ENCODE results near the gene MYBPC1. TPM values are rescaled to one million over a fixed set of nuclear protein-coding genes. Genes with fewer than 3 reads are reported as not detected.
A peak's percentile ranks its signal among the peaks of the same experiment; 100 is the strongest.
"Not testable (repeated sequence)": the region's sequence is repeated elsewhere in the genome, so short reads cannot be mapped to it uniquely, and the experiment has no call there.

Gene MYBPC1
- total RNA-seq, 6 experiments from 2014 or later, result 0.07 to 6.3 (median 0.66) TPM; not detected in 1

- intact Hi-C loops (cut with DNase I), result no loop called here
- H3K4me1 ChIP-seq, result peaks cover 0 to 7% (median 3%) of the 10 kb centered on the region in 4 donors
- DNase-seq, result no peak
Observed at GRCh38 chr12:101680647-101681046, 85.9 kb downstream of the MYBPC1 start.

GRCh38 chr12:101681627-101682026 lies 86.9 kb downstream of the MYBPC1 start:
- DNase-seq; H3K4me1 ChIP-seq; H3K9me3 ChIP-seq; ATAC-seq; H3K27me3 ChIP-seq; H3K36me3 ChIP-seq; H3K4me3 ChIP-seq; H3K27ac ChIP-seq; intact Hi-C loops (cut with DNase I): not testable (repeated sequence)
- WGBS (ENCODE audit: insufficient coverage, low coverage, low lambda C conversion rate, missing lambda C conversion rate), result 56% methylated on average over 5 of the region's 6 CpGs

More at GRCh38 chr12:101680647-101681046, 85.9 kb downstream of the MYBPC1 start:
- H3K27me3 ChIP-seq, result no peaks in the 10 kb centered on the region
- no peaks in the 10 kb centered on the region for H3K36me3 ChIP-seq
- H3K9me3 ChIP-seq, result no peaks in the 10 kb centered on the region
- no peak overlapping the region for H3K27ac ChIP-seq
- TF ChIP-seq CTCF (IDR thresholded peaks at IDR 0.05), result no peak
- no peak for TF ChIP-seq POLR2A (IDR thresholded peaks at IDR 0.05)
- no peak overlapping the region for H3K4me3 ChIP-seq
- ATAC-seq, result no peak

- H3K4me3 ChIP-seq, result no peak overlapping the region
- TF ChIP-seq CTCF (IDR thresholded peaks at IDR 0.05) (no peak), POLR2A (IDR thresholded peaks at IDR 0.05) (no peak)
- no peaks in the 10 kb centered on the region for H3K9me3 ChIP-seq
- intact Hi-C loops (cut with DNase I), result no loop called here
- H3K27ac ChIP-seq, result no peak overlapping the region
- no peaks in the 10 kb centered on the region for H3K36me3 ChIP-seq
- no peaks in the 10 kb centered on the region for H3K4me1 ChIP-seq
- H3K27me3 ChIP-seq, result no peaks in the 10 kb centered on the region
- no peak for ATAC-seq
- 79% methylated on average over 1 of the region's 1 CpG for WGBS (ENCODE audit: insufficient coverage, low coverage, low lambda C conversion rate, missing lambda C conversion rate)
- no peak for DNase-seq
Observed at GRCh38 chr12:101685092-101685491, 90.3 kb downstream of the MYBPC1 start.

- ATAC-seq (peak in 2 of 4 donors; percentile 46 to 61), DNase-seq (no peak)
- Histone ChIP-seq H3K27me3 (no peaks in the 10 kb centered on the region), H3K9me3 (no peaks in the 10 kb centered on the region), H3K36me3 (no peaks in the 10 kb centered on the region), H3K27ac (no peak overlapping the region), H3K4me1 (peaks cover 0 to 10% (median 5%) of the 10 kb centered on the region in 4 donors), H3K4me3 (no peak overlapping the region)
- WGBS (ENCODE audit: insufficient coverage, low coverage, low lambda C conversion rate, missing lambda C conversion rate), result 63% methylated on average over 1 of the region's 1 CpG
- no peak for TF ChIP-seq CTCF (IDR thresholded peaks at IDR 0.05)
- TF ChIP-seq POLR2A (IDR thresholded peaks at IDR 0.05), result no peak
- intact Hi-C loops (cut with DNase I), result no loop called here
Observed at GRCh38 chr12:101686176-101686575, 91.4 kb downstream of the MYBPC1 start.

- H3K9me3 ChIP-seq, result no peaks in the 10 kb centered on the region
- no peak for TF ChIP-seq POLR2A (IDR thresholded peaks at IDR 0.05)
- TF ChIP-seq CTCF (IDR thresholded peaks at IDR 0.05), result no peak
- 33% methylated on average over 3 of the region's 3 CpGs for WGBS (ENCODE audit: insufficient coverage, low coverage, low lambda C conversion rate, missing lambda C conversion rate)
- peaks cover 0 to 27% (median 12%) of the 10 kb centered on the region in 4 donors for H3K4me1 ChIP-seq
- H3K4me3 ChIP-seq, result no peak overlapping the region
- H3K36me3 ChIP-seq, result no peaks in the 10 kb centered on the region
- DNase-seq (no peak), ATAC-seq (peak in 2 of 4 donors; percentile 34 to 49)
- H3K27me3 ChIP-seq, result no peaks in the 10 kb centered on the region
- H3K27ac ChIP-seq, result no peak overlapping the region
- intact Hi-C loops (cut with DNase I), result no loop called here
Observed at GRCh38 chr12:101690544-101691098, 95.8 kb downstream of the MYBPC1 start.
